ENCODE measurements around the gene TMCC1.
"Not testable (repeated sequence)": the region's sequence is repeated elsewhere in the genome, so short reads cannot be mapped to it uniquely, and the experiment has no call there.

Gene TMCC1

GRCh38 chr3:129766135-129766534 is 127.4 kb downstream of the TMCC1 start:
- DNase-seq, result no peak

- no peak for DNase-seq
Measured at GRCh38 chr3:129764090-129764489, 129.4 kb downstream of the TMCC1 start.

GRCh38 chr3:129758785-129759320 is 134.7 kb downstream of the TMCC1 start:
- DNase-seq, result no peak

- no peak for DNase-seq
Measured at GRCh38 chr3:129758306-129758705, 135.2 kb downstream of the TMCC1 start.

- DNase-seq, result no peak
Measured at GRCh38 chr3:129756871-129757270, 136.6 kb downstream of the TMCC1 start.

- not testable (repeated sequence) for DNase-seq
Measured at GRCh38 chr3:129751105-129751504, 142.4 kb downstream of the TMCC1 start.

GRCh38 chr3:129749692-129750091 is 143.8 kb downstream of the TMCC1 start:
- DNase-seq, result no peak

GRCh38 chr3:129747992-129748391 is 145.5 kb downstream of the TMCC1 start:
- no peak for DNase-seq

- DNase-seq, result peak; percentile 39 to 70
Measured at GRCh38 chr3:129747136-129747535, 146.4 kb downstream of the TMCC1 start.

GRCh38 chr3:129746629-129747028 is 146.9 kb downstream of the TMCC1 start:
- peak; percentile 20 to 61 for DNase-seq

GRCh38 chr3:129745253-129745652 is 148.3 kb downstream of the TMCC1 start:
- peak; percentile 20 to 59 for DNase-seq

- DNase-seq, result no peak
Measured at GRCh38 chr3:129741794-129742193, 151.7 kb downstream of the TMCC1 start.

- DNase-seq, result no peak
Measured at GRCh38 chr3:129740090-129740489, 153.4 kb downstream of the TMCC1 start.

- DNase-seq, result no peak
Measured at GRCh38 chr3:129739634-129740033, 153.9 kb downstream of the TMCC1 start.

GRCh38 chr3:129738172-129738571 is 155.3 kb downstream of the TMCC1 start:
- DNase-seq, result no peak

- DNase-seq, result no peak
Measured at GRCh38 chr3:129736070-129736469, 157.4 kb downstream of the TMCC1 start.

GRCh38 chr3:129735638-129736037 is 157.9 kb downstream of the TMCC1 start:
- no peak for DNase-seq

- no peak for DNase-seq
Measured at GRCh38 chr3:129734449-129734848, 159.1 kb downstream of the TMCC1 start.

GRCh38 chr3:129732200-129732876 is 161.2 kb downstream of the TMCC1 start:
- DNase-seq, result no peak

GRCh38 chr3:129727707-129728106 is 165.8 kb downstream of the TMCC1 start:
- DNase-seq, result no peak

- peak in 1 of 2 experiments; percentile 41 for DNase-seq
Measured at GRCh38 chr3:129723558-129724324, 169.8 kb downstream of the TMCC1 start.

- peak in 1 of 2 experiments; percentile 64 for DNase-seq
Measured at GRCh38 chr3:129722527-129722926, 171.0 kb downstream of the TMCC1 start.

GRCh38 chr3:129718201-129718600 is 175.3 kb downstream of the TMCC1 start:
- no peak for DNase-seq

GRCh38 chr3:129715854-129716253 is 177.7 kb downstream of the TMCC1 start:
- no peak for DNase-seq

Measured in NCI-H524 (cell line).